H1 (cell line): ENCODE measurements around the gene TBC1D9B. TPM values are rescaled to one million over a fixed set of nuclear protein-coding genes. Genes with fewer than 3 reads are reported as not detected.

Experiments
- CTCF ChIA-PET: fragments of 300-600 bp; sonication (Branson Sonifier 250); formaldehyde crosslinking; loops from one replicate; lab custom pipeline; 2021; ENCODE audit not compliant: partially characterized antibody; lab: Charles Lee
- POLR2A ChIA-PET: fragments of 300-600 bp; sonication (Branson Sonifier 250); formaldehyde crosslinking; loops from one replicate; lab custom pipeline; 2021; ENCODE audit warnings: inconsistent platforms; ENCODE audit not compliant: partially characterized antibody; lab: Charles Lee
- DNase-seq, 2 experiments: peaks; one replicate each; pipeline versions ENCODE4 v3.0.0 to v3.0.0-alpha.2; 2010 to 2022; ENCODE audit warnings: low spot score in 2 of 2, low read depth in 1 of 2, mixed read lengths in 1 of 2
- FAIRE-seq: peaks from 2 replicates; lab custom pipeline; 2011; peaks lifted over from hg19 to GRCh38; lab: Jason Lieb, UNC
- H2AFZ ChIP-seq: 2 replicates; pipeline ENCODE4 v1.8.1; 2012; ENCODE audit warnings: low read length, inconsistent platforms
- H2AK5ac ChIP-seq: 2 replicates; pipeline ENCODE4 v1.6.1; 2013; ENCODE audit warnings: low read depth, low read length
- H2BK120ac ChIP-seq: replicated peaks from 2 replicates; pipeline ENCODE3; 2013; ENCODE audit warnings: low read depth, low read length, inconsistent platforms
- H2BK12ac ChIP-seq: 2 replicates; pipeline ENCODE4 v1.6.1; 2013; ENCODE audit warnings: low read depth, low read length
- H2BK15ac ChIP-seq: 2 replicates; pipeline ENCODE4 v1.6.1; 2013; ENCODE audit warnings: low read length
- H2BK20ac ChIP-seq: 2 replicates; pipeline ENCODE4 v1.6.1; 2013; ENCODE audit warnings: low read length
- H2BK5ac ChIP-seq: 2 replicates; pipeline ENCODE4 v1.6.1; 2013; ENCODE audit warnings: low read depth, low read length
- H3K14ac ChIP-seq: 2 replicates; pipeline ENCODE4 v1.6.1; 2013; ENCODE audit warnings: inconsistent platforms; ENCODE audit not compliant: insufficient read length
- H3K18ac ChIP-seq: 2 replicates; pipeline ENCODE4 v1.6.1; 2013; ENCODE audit warnings: low read length; ENCODE audit errors: extremely low read depth
- H3K23ac ChIP-seq: 2 replicates; pipeline ENCODE4 v1.6.1; 2013; ENCODE audit warnings: inconsistent platforms; ENCODE audit not compliant: insufficient read length
- H3K23me2 ChIP-seq: 2 replicates; pipeline ENCODE4 v1.6.1; 2013; ENCODE audit warnings: low read depth, low read length
- H3K27ac ChIP-seq: 2 replicates; pipeline ENCODE4 v1.6.1; 2011; ENCODE audit warnings: low read depth, low read length, inconsistent platforms
- H3K27me3 ChIP-seq, 4 experiments: replicated peaks in 1 of 4; 1 replicate in 1 of 4; 2 replicates in 3 of 4; pipeline versions ENCODE4 v1.6.1 to v1.8.1; 2011 to 2013; ENCODE audit warnings: low read length in 3 of 4, mild to moderate bottlenecking in 3 of 4, inconsistent platforms in 2 of 4, mixed read lengths in 2 of 4, moderate library complexity in 1 of 4; ENCODE audit not compliant: control insufficient read depth in 3 of 4, insufficient read depth in 3 of 4; ENCODE audit errors: extremely low read depth in 1 of 4
- H3K36me3 ChIP-seq, 4 experiments: 2 replicates each; pipeline versions ENCODE4 v1.6.1 to v1.8.1; 2011 to 2013; ENCODE audit warnings: mild to moderate bottlenecking in 4 of 4, low read length in 3 of 4, moderate library complexity in 2 of 4, control low read depth in 1 of 4, inconsistent platforms in 1 of 4; ENCODE audit not compliant: insufficient read depth in 4 of 4, control insufficient read depth in 2 of 4
- H3K4ac ChIP-seq: replicated peaks from 2 replicates; pipeline ENCODE3; 2013; ENCODE audit warnings: low read length, low read depth, mixed read lengths, inconsistent platforms; ENCODE audit not compliant: insufficient read length
- H3K4me1 ChIP-seq, 4 experiments: replicated peaks in 1 of 4; 1 replicate in 1 of 4; 2 replicates in 3 of 4; pipeline versions ENCODE4 v1.6.1 to v1.8.1; 2011 to 2013; ENCODE audit warnings: low read length in 3 of 4, inconsistent platforms in 2 of 4, mixed read lengths in 1 of 4; ENCODE audit not compliant: insufficient read depth in 4 of 4, control insufficient read depth in 3 of 4
- H3K4me2 ChIP-seq, 2 experiments: 2 replicates each; pipeline versions ENCODE4 v1.6.1 to v1.8.1; 2011 to 2013; ENCODE audit warnings: low read depth in 2 of 2, low read length in 2 of 2, control low read depth in 1 of 2, inconsistent platforms in 1 of 2, mild to moderate bottlenecking in 1 of 2; ENCODE audit not compliant: insufficient read depth in 1 of 2
- H3K4me3 ChIP-seq, 4 experiments: fragments of 200-600, 300-600 bp in 1 of 4; sonication (generic), shearing (Covaris generic), sonication (Bioruptor Twin) in 1 of 4; 2 replicates each; pipeline versions ENCODE4 v1.5.1 to v1.8.1; 2011 to 2016; ENCODE audit warnings: low read length in 4 of 4, low read depth in 3 of 4, control low read depth in 2 of 4, inconsistent platforms in 2 of 4, mild to moderate bottlenecking in 2 of 4, mixed read lengths in 1 of 4, moderate library complexity in 1 of 4; ENCODE audit not compliant: insufficient read depth in 2 of 4; ENCODE audit errors: extremely low read depth in 1 of 4
- H3K56ac ChIP-seq: replicated peaks from 2 replicates; pipeline ENCODE3; 2013; ENCODE audit warnings: low read depth, mild to moderate bottlenecking, mixed read lengths, low read length, inconsistent platforms; ENCODE audit not compliant: insufficient read length
- H3K79me1 ChIP-seq: 2 replicates; pipeline ENCODE4 v1.6.1; 2013; ENCODE audit warnings: low read depth, low read length, control low read depth
- H3K79me2 ChIP-seq, 2 experiments: 2 replicates each; pipeline versions ENCODE4 v1.6.1 to v1.8.1; 2012 to 2013; ENCODE audit warnings: low read length in 2 of 2, mild to moderate bottlenecking in 2 of 2, inconsistent platforms in 1 of 2; ENCODE audit not compliant: insufficient read depth in 2 of 2, control insufficient read depth in 1 of 2
- H3K9ac ChIP-seq, 4 experiments: replicated peaks in 1 of 4; 1 replicate in 1 of 4; 2 replicates in 3 of 4; pipeline versions ENCODE4 v1.6.1 to v1.8.1; 2011 to 2013; ENCODE audit warnings: low read depth in 3 of 4, low read length in 3 of 4, control low read depth in 2 of 4, mild to moderate bottlenecking in 2 of 4, moderate library complexity in 2 of 4, inconsistent platforms in 1 of 4; ENCODE audit errors: extremely low read depth in 1 of 4
- H3K9me3 ChIP-seq, 2 experiments: 2 replicates each; pipeline versions ENCODE4 v1.6.1 to v1.8.1; 2012 to 2013; ENCODE audit warnings: mild to moderate bottlenecking in 2 of 2, moderate library complexity in 2 of 2, control low read depth in 1 of 2, inconsistent platforms in 1 of 2, low read depth in 1 of 2, low read length in 1 of 2, mixed read lengths in 1 of 2; ENCODE audit not compliant: insufficient read depth in 2 of 2
- H4K20me1 ChIP-seq, 2 experiments: replicated peaks in 1 of 2; 2 replicates each; pipeline versions ENCODE3 to v1.8.1; 2011 to 2013; ENCODE audit warnings: inconsistent platforms in 2 of 2, low read length in 2 of 2, mild to moderate bottlenecking in 1 of 2; ENCODE audit not compliant: insufficient read depth in 2 of 2, control insufficient read depth in 1 of 2
- H4K5ac ChIP-seq: 2 replicates; pipeline ENCODE4 v1.6.1; 2013; ENCODE audit warnings: low read length, low read depth, mixed read lengths, inconsistent platforms; ENCODE audit not compliant: insufficient read length
- H4K8ac ChIP-seq: 2 replicates; pipeline ENCODE4 v1.8.0; 2013; ENCODE audit warnings: mild to moderate bottlenecking, moderate library complexity, low read length, inconsistent platforms; ENCODE audit not compliant: insufficient read depth; ENCODE audit errors: extremely low read depth
- H4K91ac ChIP-seq: replicated peaks from 2 replicates; pipeline ENCODE3; 2013; ENCODE audit warnings: low read length, mixed read lengths, inconsistent platforms; ENCODE audit not compliant: insufficient read length
- ATF3 ChIP-seq: IDR thresholded peaks from 2 replicates; pipeline ENCODE4 v1.6.1; 2011; ENCODE audit warnings: low read depth, mild to moderate bottlenecking, low read length; ENCODE audit not compliant: insufficient read depth
- CEBPB ChIP-seq: IDR thresholded peaks from 2 replicates; pipeline ENCODE4 v1.6.1; 2012; ENCODE audit warnings: low read depth, low read length
- CTCF ChIP-seq, 3 experiments: IDR thresholded peaks; 1 replicate in 2 of 3; 2 replicates in 1 of 3; pipeline versions ENCODE4 v1.5.1 to v1.6.1; 2011; ENCODE audit warnings: low read length in 3 of 3, mild to moderate bottlenecking in 3 of 3, inconsistent platforms in 2 of 3, low read depth in 1 of 3, moderate library complexity in 1 of 3; ENCODE audit not compliant: insufficient read depth in 1 of 3; ENCODE audit errors: control extremely low read depth in 1 of 3
- KDM4A ChIP-seq: IDR thresholded peaks from one replicate; pipeline ENCODE4 v1.7.1; 2012; ENCODE audit warnings: low read depth, mild to moderate bottlenecking, moderate library complexity, low read length, inconsistent platforms; ENCODE audit not compliant: severe bottlenecking
- NRF1 ChIP-seq: IDR thresholded peaks from 2 replicates; pipeline ENCODE4 v1.6.1; 2011; ENCODE audit warnings: mild to moderate bottlenecking, low read depth, low read length, improper control_type of control experiment
- POLR2A ChIP-seq, 2 experiments: IDR thresholded peaks; 1 replicate in 1 of 2; 2 replicates in 1 of 2; pipeline ENCODE4 v1.6.1; 2011; ENCODE audit warnings: low read depth in 2 of 2, low read length in 2 of 2, mild to moderate bottlenecking in 2 of 2; ENCODE audit errors: control extremely low read depth in 1 of 2
- POU5F1 ChIP-seq: IDR thresholded peaks from 2 replicates; pipeline ENCODE4 v1.6.1; 2011; ENCODE audit warnings: low read depth, mild to moderate bottlenecking, low read length, moderate library complexity
- TAF1 ChIP-seq: IDR thresholded peaks from 2 replicates; pipeline ENCODE4 v1.6.1; 2011; ENCODE audit warnings: mild to moderate bottlenecking, low read depth, low read length
- TEAD4 ChIP-seq: IDR thresholded peaks from 2 replicates; pipeline ENCODE4 v1.6.1; 2012; ENCODE audit warnings: low read depth, low read length, inconsistent platforms, mixed read lengths
- WGBS, 2 experiments: shearing (Covaris generic) in 1 of 2; methylation state at CpG; one replicate each; pipeline versions ENCODE4 v1.1.6 to v1.1.7; 2013 to 2015; ENCODE audit warnings: low lambda C conversion rate in 2 of 2, mixed read lengths in 2 of 2, inconsistent platforms in 1 of 2, low coverage in 1 of 2, missing lambda C conversion rate in 1 of 2; ENCODE audit not compliant: insufficient replicate concordance in 2 of 2, insufficient coverage in 1 of 2, insufficient read length in 1 of 2; ENCODE audit errors: extremely low coverage in 1 of 2, missing lambda C conversion rate in 1 of 2; 5-methylcytosine and 5-hydroxymethylcytosine counted together
- polyA plus RNA-seq, 7 experiments: library from polyadenylated mRNA; depleted of rRNA in 3 of 7; stranded (reverse) in 5 of 7; unstranded in 2 of 7; fragments of >200 nt in 5 of 7; fragments of 200-250 nt in 2 of 7; gene quantifications; 1 replicate in 5 of 7; 2 replicates in 1 of 7; 4 replicates in 1 of 7; pipeline versions ENCODE4 v1.2.1 to v1.2.3, GENCODE V29; 2011 to 2013; ENCODE audit warnings: missing spikeins in 2 of 7, mixed read lengths in 2 of 7
- total RNA-seq: library from RNA; stranded (reverse); fragmentation: NEBNext Ultra II Directional; extraction: Animal tissue kit (Norgen Biotek cat#: 25700); gene quantifications from 2 replicates; pipeline ENCODE4 v1.2.1, GENCODE V29; 2021
- TF ChIP-seq, protein P1 (sequence below): IDR thresholded peaks from 2 replicates; pipeline ENCODE4 v1.6.1; 2012; ENCODE audit warnings: inconsistent platforms

The TBC1D9B gene
- total and polyA plus RNA-seq, 2 of the 8 experiments (the other 6 are each of a cell fraction or from before 2014, with no cell fraction given) = 33.6 to 57.1 TPM

GRCh38 chr5:179817470-179817840 is 90.2 kb downstream of the TBC1D9B start:
- H3K27ac ChIP-seq = no peak overlapping the region
- no peak overlapping the region for H3K9ac ChIP-seq
- peaks cover 4 to 13% of the 10 kb centered on the region in 2 experiments; a peak in 2 of 4 replicates for H3K79me2 ChIP-seq
- no peak overlapping the region for H3K4ac ChIP-seq
- H2BK12ac ChIP-seq = no peak overlapping the region
- H2AFZ ChIP-seq = no peak overlapping the region
- H2BK20ac ChIP-seq = no peak overlapping the region
- H2BK120ac ChIP-seq = no peak overlapping the region
- POLR2A ChIA-PET = interaction anchor here (1.2 to 12.6 kb wide), 6 partner anchors 10 to 194 kb away, joined by 3 to 207 read pairs (median 4); partner anchors contain the start of genes HNRNPH1, LTC4S and MGAT4B
- H3K23ac ChIP-seq = no peak overlapping the region
- peaks cover 4% of the 10 kb centered on the region for H3K79me1 ChIP-seq
- H3K4me3 ChIP-seq = peak overlapping the region; percentile 32 to 62 (median 40); a peak in 7 of 8 replicates
- WGBS, 2 experiments = 80% methylated on average over 7 of the region's 8 CpGs; no CpG with 5 or more reads in 1 of the 2 experiments
- H4K20me1 ChIP-seq = peaks cover 4 to 8% of the 10 kb centered on the region in 2 experiments
- CTCF ChIA-PET = interaction anchor here (1.0 kb wide), 1 partner anchor 22 kb away, joined by 3 read pairs; no protein-coding TSS in a partner anchor
- H2AK5ac ChIP-seq = no peak overlapping the region
- peak overlapping the region; percentile 54 to 71 for H3K4me2 ChIP-seq
- no peak overlapping the region; the same call in 1 of the 2 replicates for H3K18ac ChIP-seq
- no peaks in the 10 kb centered on the region for H3K9me3 ChIP-seq
- FAIRE-seq = no peak
- H2BK5ac ChIP-seq = no peak overlapping the region
- H3K23me2 ChIP-seq = peaks cover 15% of the 10 kb centered on the region; the same call in 1 of the 2 replicates
- no peak for DNase-seq
- H4K5ac ChIP-seq = no peak overlapping the region
- H3K14ac ChIP-seq = no peak overlapping the region
- no peak overlapping the region for H4K8ac ChIP-seq
- H3K27me3 ChIP-seq = peaks cover 0 to 5% (median 2%) of the 10 kb centered on the region in 4 experiments; a peak in 2 of 7 replicates
- H2BK15ac ChIP-seq = 0 out of 2 replicates have a peak overlapping the region, but pooled peaks have one; percentile 29
- peaks cover 4 to 38% (median 33%) of the 10 kb centered on the region in 4 experiments for H3K4me1 ChIP-seq
- no peak overlapping the region for H3K56ac ChIP-seq
- H4K91ac ChIP-seq = no peak overlapping the region
- H3K36me3 ChIP-seq = 0 out of 8 replicates have a peak, but pooled peaks cover 0 to 3% (median 0%) of the 10 kb centered on the region in 4 experiments
- TF ChIP-seq, protein P1, sequence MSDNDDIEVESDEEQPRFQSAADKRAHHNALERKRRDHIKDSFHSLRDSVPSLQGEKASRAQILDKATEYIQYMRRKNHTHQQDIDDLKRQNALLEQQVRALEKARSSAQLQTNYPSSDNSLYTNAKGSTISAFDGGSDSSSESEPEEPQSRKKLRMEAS = no peak
- TF ChIP-seq TEAD4 (no peak), CEBPB (no peak), CTCF (IDR thresholded peaks at IDR 0.05; ENCODE audit: control extremely low read depth in 1 of 3, insufficient read depth in 1 of 3, low read depth in 1 of 3, low read length in 3 of 3) (no peak), KDM4A (no peak), POU5F1 (no peak), NRF1 (no peak), ATF3 (no peak), POLR2A (IDR thresholded peaks at IDR 0.05; ENCODE audit: control extremely low read depth in 1 of 2, low read depth in 2 of 2, low read length in 2 of 2) (no peak), TAF1 (no peak)
